22Rv1 (cell line): ENCODE data around the gene TMTC1.

Experiments used
- H3K27ac ChIP-seq: fragments of 450-650 bp; 2 replicates; pipeline ENCODE4 v1.5.1; 2017
- CTCF ChIP-seq: fragments of 450-650 bp; IDR thresholded peaks from 2 replicates; pipeline ENCODE4 v1.5.1; 2017; ENCODE audit warnings: mild to moderate bottlenecking
- ZFX ChIP-seq: fragments of 450-650 bp; IDR thresholded peaks from 2 replicates; pipeline ENCODE4 v1.6.1; 2017; ENCODE audit warnings: antibody characterized with exemption, borderline replicate concordance

TMTC1 gene

GRCh38 chr12:29692237-29692636 is 91.5 kb downstream of the TMTC1 start:
- TF ChIP-seq CTCF: no peak
- no peak for TF ChIP-seq ZFX
- H3K27ac ChIP-seq: no peak overlapping the region

- TF ChIP-seq CTCF: no peak
- no peak for TF ChIP-seq ZFX
- no peak overlapping the region for H3K27ac ChIP-seq
Measured at GRCh38 chr12:29691161-29691854, 92.4 kb downstream of the TMTC1 start.

- H3K27ac ChIP-seq: no peak overlapping the region
- TF ChIP-seq ZFX (no peak), CTCF (no peak)
Measured at GRCh38 chr12:29690728-29691127, 93.0 kb downstream of the TMTC1 start.

GRCh38 chr12:29688914-29689313 is 94.8 kb downstream of the TMTC1 start:
- TF ChIP-seq CTCF (no peak), ZFX (no peak)
- no peak overlapping the region for H3K27ac ChIP-seq

- H3K27ac ChIP-seq: no peak overlapping the region
- TF ChIP-seq ZFX (no peak), CTCF (no peak)
Measured at GRCh38 chr12:29682088-29682487, 101.7 kb downstream of the TMTC1 start.

GRCh38 chr12:29681370-29681769 is 102.4 kb downstream of the TMTC1 start:
- no peak overlapping the region for H3K27ac ChIP-seq
- TF ChIP-seq ZFX (no peak), CTCF (no peak)

GRCh38 chr12:29676676-29677075 is 107.1 kb downstream of the TMTC1 start:
- no peak for TF ChIP-seq CTCF
- TF ChIP-seq ZFX: no peak
- H3K27ac ChIP-seq: no peak overlapping the region
